ENCODE data around the gene FAM53B.

FAM53B gene

DNA sequence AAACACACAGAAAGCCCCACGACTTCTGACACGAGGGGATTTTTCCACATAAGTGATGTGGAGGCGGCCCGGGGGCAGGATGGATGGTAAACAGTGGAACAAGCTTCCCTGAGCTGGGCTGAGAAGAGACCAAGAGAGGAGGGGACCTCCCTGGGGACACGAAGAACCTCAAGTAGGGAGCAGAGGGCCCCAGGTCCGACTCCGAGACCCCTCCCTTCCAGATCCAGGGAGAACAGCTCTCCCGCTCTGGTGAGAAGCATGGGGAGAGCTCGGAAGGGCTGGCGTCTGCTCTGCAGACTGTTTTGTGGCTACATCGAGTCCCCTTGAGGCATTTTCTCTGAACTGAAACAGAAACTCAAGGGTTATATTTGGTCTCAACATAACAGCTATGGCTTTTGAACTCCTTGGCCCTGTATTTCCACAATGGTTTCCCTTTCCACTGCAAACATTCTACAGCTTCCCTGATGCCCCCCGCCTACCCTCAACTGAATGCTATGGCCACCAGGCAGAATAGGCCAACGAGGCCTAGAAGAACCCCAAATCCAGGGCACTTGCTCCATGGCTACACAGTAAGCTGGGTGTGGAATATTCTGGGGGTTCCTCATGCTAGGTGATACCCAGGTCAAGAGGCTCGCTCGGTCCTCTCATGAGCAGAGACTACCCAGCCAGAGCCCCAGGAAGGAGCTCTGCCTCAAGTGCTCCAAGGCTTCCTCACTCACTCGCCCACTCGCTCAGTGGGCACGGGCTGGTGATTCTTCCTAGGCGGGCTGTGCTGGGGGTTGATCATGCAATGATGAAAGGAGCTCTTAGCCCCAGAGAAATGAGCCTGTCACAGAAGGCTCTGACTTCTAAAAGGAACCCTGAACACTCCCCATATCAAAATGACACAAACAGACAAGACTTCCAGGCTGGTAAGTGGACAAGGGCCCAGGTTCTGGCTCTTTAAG lies 47.5 kb downstream of the FAM53B start:
- DNase-seq (ENCODE audit: low read depth), result no peak

GRCh38 chr10:124695259-124695658 lies 48.9 kb downstream of the FAM53B start:
- DNase-seq (ENCODE audit: low read depth), result no peak

DNA sequence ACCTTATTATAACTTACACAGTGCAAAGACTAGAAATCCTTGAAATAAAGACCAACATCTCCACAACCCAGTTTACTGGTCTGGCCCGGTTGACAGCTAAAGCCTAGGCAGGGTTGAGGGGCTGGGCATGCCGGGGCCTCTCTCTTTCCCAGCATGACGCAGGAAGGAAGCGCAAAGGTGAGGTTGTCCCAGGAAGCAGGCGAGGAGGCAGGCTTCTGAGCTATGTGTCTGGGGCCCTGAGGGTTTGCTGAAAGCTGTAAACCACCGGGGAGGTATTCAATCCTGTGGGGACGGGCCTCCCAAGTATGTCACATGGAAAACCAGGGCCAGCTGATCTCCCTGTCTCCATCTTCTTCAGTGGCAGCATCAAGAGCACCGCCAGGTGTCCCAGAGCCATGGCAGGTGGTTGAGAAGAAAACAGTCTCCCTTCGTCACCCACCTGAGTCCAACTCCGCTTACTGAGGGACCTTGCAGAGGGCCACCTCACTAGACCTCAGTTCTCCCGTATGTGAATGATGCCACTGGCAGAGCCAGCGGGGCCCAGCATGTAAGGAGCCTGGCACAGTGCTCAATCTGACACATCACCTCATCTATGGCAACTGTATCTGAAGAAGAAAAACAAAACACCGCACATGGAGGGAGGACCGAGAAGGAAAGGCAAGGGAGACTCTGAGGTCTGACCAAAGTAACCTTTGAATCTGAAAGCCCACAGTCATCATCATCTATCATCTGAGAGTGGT lies 49.5 kb downstream of the FAM53B start:
- DNase-seq (ENCODE audit: low read depth), result no peak

DNA sequence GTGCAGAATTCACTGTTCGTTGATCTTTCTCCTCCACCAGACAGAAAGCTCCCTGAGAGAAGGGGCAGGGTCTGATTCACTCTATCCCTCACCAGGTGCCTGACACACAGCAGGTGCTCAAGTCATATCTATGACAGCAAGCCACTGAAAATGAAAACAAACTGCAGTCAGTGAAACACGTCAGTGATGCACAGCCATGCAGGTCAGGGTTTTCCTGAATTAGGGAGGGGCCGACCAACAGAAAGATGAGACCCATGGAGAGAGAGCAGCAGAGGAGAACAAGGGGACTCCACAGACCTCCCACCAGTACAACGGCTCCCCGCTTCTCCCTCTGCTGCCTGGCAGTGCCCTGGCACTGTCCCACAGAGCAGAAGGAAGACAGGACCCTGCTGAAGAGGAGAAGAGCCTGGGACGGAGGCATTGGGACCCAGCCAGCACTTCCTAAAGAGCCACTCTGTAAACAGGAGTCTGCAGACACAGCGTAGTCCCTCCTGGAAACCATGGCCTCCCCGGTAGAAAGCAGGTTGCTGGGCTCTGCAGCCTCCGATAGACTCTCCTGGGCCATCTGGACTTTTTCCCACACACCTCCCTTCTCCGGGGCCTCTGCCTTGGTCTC lies 50.3 kb downstream of the FAM53B start:
- no peak for DNase-seq (ENCODE audit: low read depth)

DNA sequence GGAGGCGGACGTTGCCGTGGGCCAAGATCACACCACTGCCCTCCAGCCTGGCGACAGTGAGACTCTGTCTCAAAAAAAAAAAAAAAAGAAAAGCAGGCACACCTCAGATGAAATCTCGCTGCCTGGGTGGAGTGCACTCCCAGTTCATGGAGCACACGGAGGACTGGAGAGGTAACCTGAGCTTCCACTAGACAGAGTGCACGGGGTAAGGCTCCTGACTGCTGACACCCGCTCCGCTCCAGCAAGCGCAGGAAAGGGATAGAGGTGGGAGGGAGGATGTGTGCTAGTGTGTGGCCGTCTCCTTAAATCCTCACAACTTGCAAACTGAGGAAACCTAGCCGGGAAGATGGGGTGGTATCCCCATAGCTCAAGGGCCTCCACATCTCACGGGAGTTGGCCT lies 50.8 kb downstream of the FAM53B start:
- DNase-seq (ENCODE audit: low read depth), result no peak

GRCh38 chr10:124692100-124692446 lies 52.1 kb downstream of the FAM53B start:
- DNase-seq (ENCODE audit: low read depth), result no peak

- no peak for DNase-seq (ENCODE audit: low read depth)
Measured at GRCh38 chr10:124691421-124692099, 52.6 kb downstream of the FAM53B start.

GRCh38 chr10:124691002-124691401 lies 53.2 kb downstream of the FAM53B start:
- DNase-seq (ENCODE audit: low read depth), result no peak

DNA sequence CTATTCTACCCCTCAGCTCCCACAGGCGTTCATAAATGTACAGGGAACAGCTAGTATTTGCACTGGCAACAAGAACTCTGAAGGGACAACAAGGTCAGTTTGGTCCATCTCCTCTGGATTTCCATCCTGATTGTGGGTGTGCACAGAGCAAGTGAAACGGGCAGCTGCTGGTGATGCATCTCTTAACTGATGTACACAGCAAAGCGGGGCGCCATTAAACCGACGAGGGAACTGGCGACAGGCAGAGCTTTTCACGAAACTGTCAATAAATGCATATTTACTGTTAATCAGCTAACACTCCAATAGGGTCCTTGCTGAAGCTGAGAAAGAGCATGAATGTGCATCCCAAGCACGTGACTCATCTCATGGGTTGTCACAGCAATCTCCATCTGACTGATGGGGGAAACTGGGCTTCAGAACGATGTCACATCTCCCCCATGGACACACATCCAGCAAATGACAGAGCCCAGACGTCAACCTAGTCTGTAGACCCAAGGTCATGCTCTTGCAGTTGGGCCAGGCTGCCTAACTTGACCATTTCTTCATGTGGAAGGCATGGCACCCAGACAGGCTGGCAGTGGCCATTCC lies 54.2 kb downstream of the FAM53B start:
- no peak for DNase-seq (ENCODE audit: low read depth)

GRCh38 chr10:124688889-124689670 lies 55.1 kb downstream of the FAM53B start:
- no peak for DNase-seq (ENCODE audit: low read depth)

GRCh38 chr10:124688386-124688785 lies 55.8 kb downstream of the FAM53B start:
- DNase-seq (ENCODE audit: low read depth), result no peak

DNA sequence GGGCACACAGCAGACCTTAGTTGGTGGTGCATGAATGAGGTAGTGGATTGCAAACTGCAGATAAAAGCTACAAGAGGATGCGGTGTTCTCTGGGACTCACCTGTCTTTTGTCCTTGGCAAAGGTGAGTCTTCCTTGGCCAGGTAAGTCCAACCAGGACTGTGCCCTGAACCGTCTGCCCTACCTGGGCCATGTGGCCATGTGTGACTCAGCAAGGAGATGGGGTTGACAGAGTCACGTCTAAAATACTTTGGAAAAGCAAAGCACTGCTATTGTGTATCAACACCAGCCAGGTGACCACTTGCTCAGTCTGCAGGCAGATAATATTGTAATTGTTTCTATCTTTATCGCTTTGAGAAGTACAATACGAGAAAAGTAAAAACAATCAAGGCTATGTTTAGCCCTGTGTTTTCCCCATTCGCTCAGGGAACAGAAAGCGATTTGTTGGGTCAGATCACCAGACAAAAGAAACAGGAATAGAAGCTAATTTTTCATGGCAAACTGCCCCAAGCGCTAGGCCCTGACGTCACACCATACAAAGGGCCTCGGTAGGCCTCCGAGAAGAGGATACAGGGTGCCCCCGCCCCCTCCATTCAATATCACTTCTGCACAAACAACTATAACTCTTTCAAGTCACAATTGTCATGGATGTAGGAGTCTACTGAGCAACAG lies 57.3 kb downstream of the FAM53B start:
- no peak for DNase-seq (ENCODE audit: low read depth)

GRCh38 chr10:124685261-124685660 lies 58.9 kb downstream of the FAM53B start:
- no peak for DNase-seq (ENCODE audit: low read depth)

DNA sequence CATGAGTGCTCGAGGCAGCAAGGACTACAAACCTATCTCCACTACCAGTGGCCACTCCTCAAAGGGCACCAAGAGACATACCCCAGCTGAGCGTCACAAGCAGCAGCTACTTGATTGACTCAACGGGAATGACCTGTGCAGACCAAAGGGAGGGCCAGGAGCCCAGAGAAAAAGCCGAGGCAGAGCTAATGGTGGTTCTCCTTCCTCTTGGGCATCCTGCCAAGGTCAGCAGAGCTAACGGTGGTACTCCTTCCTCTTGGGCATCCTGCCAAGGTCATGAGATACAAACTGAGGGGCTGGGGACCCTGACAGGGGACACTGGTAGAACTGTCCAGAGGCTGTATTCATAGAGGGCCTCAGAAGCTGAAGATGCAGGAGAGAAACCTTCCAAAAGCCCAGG lies 60.4 kb downstream of the FAM53B start:
- DNase-seq (ENCODE audit: low read depth), result no peak

- DNase-seq (ENCODE audit: low read depth), result no peak
Measured at GRCh38 chr10:124681626-124682552, 62.3 kb downstream of the FAM53B start.

GRCh38 chr10:124681091-124681490 lies 63.1 kb downstream of the FAM53B start:
- no peak for DNase-seq (ENCODE audit: low read depth)

GRCh38 chr10:124680675-124681074 lies 63.5 kb downstream of the FAM53B start:
- no peak for DNase-seq (ENCODE audit: low read depth)

DNA sequence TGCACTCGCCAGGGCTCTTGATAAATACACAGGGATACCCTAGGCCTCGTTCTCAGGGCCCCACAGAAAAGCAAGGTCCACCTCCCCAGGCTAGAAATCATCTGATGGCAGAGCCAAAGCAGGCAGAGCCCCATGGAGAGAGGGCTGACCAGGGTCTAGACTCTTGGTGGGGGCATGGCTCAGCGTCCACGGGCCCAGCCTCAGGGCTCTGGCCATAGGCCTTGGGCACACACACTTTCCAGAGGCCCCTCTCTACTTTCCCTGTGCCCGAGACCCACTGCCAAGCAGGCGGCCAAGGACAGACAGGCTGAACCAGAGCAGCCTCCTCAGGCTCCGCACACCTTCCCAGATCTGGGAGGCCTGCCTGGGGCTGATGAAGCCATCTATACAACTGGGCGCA lies 64.8 kb downstream of the FAM53B start:
- DNase-seq (ENCODE audit: low read depth), result no peak

- no peak for DNase-seq (ENCODE audit: low read depth)
Measured at GRCh38 chr10:124678557-124679240, 65.5 kb downstream of the FAM53B start.

Data from GM04504 (cell line).